ENCODE results near the gene LYZL4.

The LYZL4 gene

GRCh38 chr3:42428830-42429229 is 18.4 kb upstream of the LYZL4 start:
- Histone ChIP-seq H3K27me3 (ENCODE audit: control insufficient read depth, low read length) (peaks cover 12% of the 10 kb centered on the region), H3K79me2 (ENCODE audit: control insufficient read depth, low read length) (no peaks in the 10 kb centered on the region), H4K20me1 (ENCODE audit: control insufficient read depth, insufficient read depth, low read depth, low read length) (no peaks in the 10 kb centered on the region), H3K36me3 (ENCODE audit: control insufficient read depth, low read length) (no peaks in the 10 kb centered on the region), H3K27ac (ENCODE audit: low read depth, low read length) (no peak overlapping the region), H3K9me3 (ENCODE audit: control insufficient read depth, insufficient read depth, low read length) (no peaks in the 10 kb centered on the region), H3K4me2 (ENCODE audit: low read length) (no peak overlapping the region), H3K9me2 (replicated peaks; ENCODE audit: control insufficient read depth, low read length) (no peaks in the 10 kb centered on the region), H3K4me1 (ENCODE audit: control insufficient read depth, low read length) (no peaks in the 10 kb centered on the region), H3F3A (ENCODE audit: control insufficient read depth, insufficient read depth) (no peaks in the 10 kb centered on the region), H3K4me3 (ENCODE audit: low read length) (no peak overlapping the region)
- TF ChIP-seq CTCF (IDR thresholded peaks at IDR 0.05; ENCODE audit: low read depth, low read length, poor library complexity, severe bottlenecking) (no peak), EZH2phosphoT487 (IDR thresholded peaks at IDR 0.05; ENCODE audit: borderline replicate concordance, low read length) (no peak)

GRCh38 chr3:42425736-42426407 is 15.5 kb upstream of the LYZL4 start:
- H3K9me3 ChIP-seq (ENCODE audit: control insufficient read depth, insufficient read depth, low read length) = no peaks in the 10 kb centered on the region
- no peaks in the 10 kb centered on the region for H3K79me2 ChIP-seq (ENCODE audit: control insufficient read depth, low read length)
- H3K9me2 ChIP-seq (replicated peaks; ENCODE audit: control insufficient read depth, low read length) = no peaks in the 10 kb centered on the region; the same call in 1 of the 2 replicates
- H3K4me3 ChIP-seq (ENCODE audit: low read length) = no peak overlapping the region
- no peak overlapping the region for H3K4me2 ChIP-seq (ENCODE audit: low read length)
- TF ChIP-seq CTCF (IDR thresholded peaks at IDR 0.05; ENCODE audit: low read depth, low read length, poor library complexity, severe bottlenecking) (no peak), EZH2phosphoT487 (IDR thresholded peaks at IDR 0.05; ENCODE audit: borderline replicate concordance, low read length) (no peak)
- H4K20me1 ChIP-seq (ENCODE audit: control insufficient read depth, insufficient read depth, low read depth, low read length) = no peaks in the 10 kb centered on the region
- no peaks in the 10 kb centered on the region for H3K36me3 ChIP-seq (ENCODE audit: control insufficient read depth, low read length)
- H3K27me3 ChIP-seq (ENCODE audit: control insufficient read depth, low read length) = peaks cover 12% of the 10 kb centered on the region
- no peaks in the 10 kb centered on the region for H3F3A ChIP-seq (ENCODE audit: control insufficient read depth, insufficient read depth)
- H3K4me1 ChIP-seq (ENCODE audit: control insufficient read depth, low read length) = no peaks in the 10 kb centered on the region
- no peak overlapping the region for H3K27ac ChIP-seq (ENCODE audit: low read depth, low read length)

GRCh38 chr3:42424911-42425310 is 14.5 kb upstream of the LYZL4 start:
- H3K4me1 ChIP-seq (ENCODE audit: control insufficient read depth, low read length) = no peaks in the 10 kb centered on the region
- no peaks in the 10 kb centered on the region for H3K36me3 ChIP-seq (ENCODE audit: control insufficient read depth, low read length)
- H3K9me2 ChIP-seq (replicated peaks; ENCODE audit: control insufficient read depth, low read length) = no peaks in the 10 kb centered on the region; the same call in 1 of the 2 replicates
- no peaks in the 10 kb centered on the region for H3K9me3 ChIP-seq (ENCODE audit: control insufficient read depth, insufficient read depth, low read length)
- no peaks in the 10 kb centered on the region for H3F3A ChIP-seq (ENCODE audit: control insufficient read depth, insufficient read depth)
- no peaks in the 10 kb centered on the region for H4K20me1 ChIP-seq (ENCODE audit: control insufficient read depth, insufficient read depth, low read depth, low read length)
- H3K4me2 ChIP-seq (ENCODE audit: low read length) = no peak overlapping the region
- no peak for TF ChIP-seq CTCF (IDR thresholded peaks at IDR 0.05; ENCODE audit: low read depth, low read length, poor library complexity, severe bottlenecking)
- TF ChIP-seq EZH2phosphoT487 (IDR thresholded peaks at IDR 0.05; ENCODE audit: borderline replicate concordance, low read length) = no peak
- H3K79me2 ChIP-seq (ENCODE audit: control insufficient read depth, low read length) = no peaks in the 10 kb centered on the region
- H3K27me3 ChIP-seq (ENCODE audit: control insufficient read depth, low read length) = peaks cover 12% of the 10 kb centered on the region
- no peak overlapping the region for H3K4me3 ChIP-seq (ENCODE audit: low read length)
- no peak overlapping the region for H3K27ac ChIP-seq (ENCODE audit: low read depth, low read length)
